Endothelial cell of umbilical vein (primary cell): ENCODE data around the gene GNAS-AS1.

Source experiments
- EZH2 ChIP-seq: IDR thresholded peaks from 2 replicates; pipeline ENCODE4 v1.6.1; 2012; ENCODE audit warnings: borderline replicate concordance, low read depth, mild to moderate bottlenecking, moderate library complexity, low read length, inconsistent platforms; ENCODE audit not compliant: severe bottlenecking
- FOS ChIP-seq: IDR thresholded peaks from 2 replicates; pipeline ENCODE4 v1.6.1; 2011; ENCODE audit warnings: mild to moderate bottlenecking, low read length, moderate library complexity, borderline replicate concordance; ENCODE audit not compliant: insufficient read depth
- GATA2 ChIP-seq: IDR thresholded peaks from 2 replicates; pipeline ENCODE4 v1.7.0; 2011; ENCODE audit warnings: low read depth, mild to moderate bottlenecking, moderate library complexity, mixed read lengths, low read length; ENCODE audit not compliant: insufficient read length, insufficient read depth
- JUN ChIP-seq: IDR thresholded peaks from 2 replicates; pipeline ENCODE4 v1.6.1; 2011; ENCODE audit warnings: borderline replicate concordance, low read depth; ENCODE audit not compliant: insufficient read length, insufficient read depth
- MYC ChIP-seq: IDR thresholded peaks from one replicate; pipeline ENCODE4 v1.6.1; 2011; ENCODE audit warnings: mild to moderate bottlenecking, low read depth, low read length
- POLR2A ChIP-seq: IDR thresholded peaks from 2 replicates; pipeline ENCODE4 v1.6.1; 2012; ENCODE audit warnings: low read depth, mild to moderate bottlenecking, control low read depth, low read length
- POLR2AphosphoS5 ChIP-seq: IDR thresholded peaks from 2 replicates; pipeline ENCODE4 v1.6.1; 2012; ENCODE audit warnings: low read depth, mild to moderate bottlenecking, control low read depth, low read length, moderate library complexity; ENCODE audit not compliant: insufficient read depth
- TF ChIP-seq, protein P1 (sequence below), 2 donors: IDR thresholded peaks; 1 replicate in 1 of 2; 2 replicates in 1 of 2; pipeline ENCODE4 v1.5.1; 2011; ENCODE audit warnings: low read length in 2 of 2, mild to moderate bottlenecking in 2 of 2, moderate library complexity in 2 of 2, control low read depth in 1 of 2, inconsistent platforms in 1 of 2, low read depth in 1 of 2; ENCODE audit not compliant: insufficient read depth in 1 of 2; ENCODE audit errors: extremely low read depth in 1 of 2
- TF ChIP-seq, protein P2 (sequence below): IDR thresholded peaks from 2 replicates; pipeline ENCODE4 v1.6.1; 2011; ENCODE audit not compliant: insufficient read depth, insufficient read length

DNA sequence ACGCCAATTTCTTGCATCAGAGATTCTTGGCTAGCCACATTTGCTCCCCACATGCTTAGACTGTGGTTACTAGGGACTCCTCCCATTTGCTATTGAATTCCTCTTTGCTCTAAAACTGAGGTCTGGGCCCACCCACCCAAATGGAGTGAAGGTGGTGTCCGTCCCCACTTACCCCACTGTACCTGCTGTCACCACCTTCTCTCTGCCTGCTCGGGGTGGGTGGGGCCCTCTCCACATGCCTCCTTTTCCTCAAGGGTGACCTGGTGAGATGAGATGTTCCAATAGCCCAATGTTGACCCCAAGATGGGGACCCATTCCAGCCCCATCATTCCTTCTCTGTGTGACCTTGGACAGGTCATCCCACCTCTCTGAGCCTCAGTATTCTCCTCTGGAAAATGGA lies 74.6 kb downstream of the GNAS-AS1 start:
- TF ChIP-seq POLR2AphosphoS5 (no peak), POLR2A (no peak), MYC (no peak), JUN (no peak), EZH2 (no peak), GATA2 (no peak), FOS (no peak)
- TF ChIP-seq, protein P1, sequence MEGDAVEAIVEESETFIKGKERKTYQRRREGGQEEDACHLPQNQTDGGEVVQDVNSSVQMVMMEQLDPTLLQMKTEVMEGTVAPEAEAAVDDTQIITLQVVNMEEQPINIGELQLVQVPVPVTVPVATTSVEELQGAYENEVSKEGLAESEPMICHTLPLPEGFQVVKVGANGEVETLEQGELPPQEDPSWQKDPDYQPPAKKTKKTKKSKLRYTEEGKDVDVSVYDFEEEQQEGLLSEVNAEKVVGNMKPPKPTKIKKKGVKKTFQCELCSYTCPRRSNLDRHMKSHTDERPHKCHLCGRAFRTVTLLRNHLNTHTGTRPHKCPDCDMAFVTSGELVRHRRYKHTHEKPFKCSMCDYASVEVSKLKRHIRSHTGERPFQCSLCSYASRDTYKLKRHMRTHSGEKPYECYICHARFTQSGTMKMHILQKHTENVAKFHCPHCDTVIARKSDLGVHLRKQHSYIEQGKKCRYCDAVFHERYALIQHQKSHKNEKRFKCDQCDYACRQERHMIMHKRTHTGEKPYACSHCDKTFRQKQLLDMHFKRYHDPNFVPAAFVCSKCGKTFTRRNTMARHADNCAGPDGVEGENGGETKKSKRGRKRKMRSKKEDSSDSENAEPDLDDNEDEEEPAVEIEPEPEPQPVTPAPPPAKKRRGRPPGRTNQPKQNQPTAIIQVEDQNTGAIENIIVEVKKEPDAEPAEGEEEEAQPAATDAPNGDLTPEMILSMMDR (IDR thresholded peaks at IDR 0.05; ENCODE audit: extremely low read depth in 1 of 2, insufficient read depth in 1 of 2, low read depth in 1 of 2, low read length in 2 of 2): no peak
- TF ChIP-seq, protein P2, sequence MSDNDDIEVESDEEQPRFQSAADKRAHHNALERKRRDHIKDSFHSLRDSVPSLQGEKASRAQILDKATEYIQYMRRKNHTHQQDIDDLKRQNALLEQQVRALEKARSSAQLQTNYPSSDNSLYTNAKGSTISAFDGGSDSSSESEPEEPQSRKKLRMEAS: no peak
